ENCODE results near the gene POGLUT2. TPM values are rescaled to one million over a fixed set of nuclear protein-coding genes. Genes with fewer than 3 reads are reported as not detected.

POGLUT2 gene
- total and polyA plus RNA-seq, 10 of the 15 experiments (the other 5 are each of a cell fraction or from before 2014, with no cell fraction given), result 2.9 to 11.3 (median 7.6) TPM

- WGBS (ENCODE audit: insufficient coverage, insufficient replicate concordance, low lambda C conversion rate, missing lambda C conversion rate), result 78% methylated on average over 4 of the region's 4 CpGs
- in situ Hi-C loops (cut with MboI), result no loop called here
- Histone ChIP-seq H3K79me2 (ENCODE audit: control insufficient read depth, insufficient read depth, low read length) (peaks cover 11% of the 10 kb centered on the region), H3K27ac (ENCODE audit: control insufficient read depth, insufficient read depth) (no peak overlapping the region), H3K27me3 (replicated peaks in 1 of 2; ENCODE audit: control insufficient read depth in 2 of 2, insufficient read depth in 2 of 2, low read length in 1 of 2) (no peaks in the 10 kb centered on the region), H4K20me1 (ENCODE audit: control insufficient read depth, insufficient read depth) (no peaks in the 10 kb centered on the region), H3K36me3 (ENCODE audit: control insufficient read depth in 2 of 2, insufficient read depth in 2 of 2, low read length in 1 of 2) (no peaks in the 10 kb centered on the region), H3K4me3 (no peak overlapping the region), H3K9me3 (replicated peaks; ENCODE audit: control insufficient read depth, insufficient read depth, low read length) (no peaks in the 10 kb centered on the region), H3K4me1 (ENCODE audit: control insufficient read depth, insufficient read depth, low read length) (peaks cover 11% of the 10 kb centered on the region), H3K4me2 (ENCODE audit: control insufficient read depth, insufficient read depth) (no peak overlapping the region; the same call in 1 of the 2 replicates), H3K9ac (ENCODE audit: control insufficient read depth, insufficient read depth, low read length) (0 out of 2 replicates have a peak overlapping the region, but pooled peaks have one; percentile 17), H2AFZ (ENCODE audit: control insufficient read depth, low read depth, low read length) (peak overlapping the region; percentile 15; the same call in 1 of the 2 replicates)
- DNase-seq (ENCODE audit: low read depth, low spot score) (no peak), FAIRE-seq (no peak), ATAC-seq (no peak)
- POLR2A ChIA-PET, result interaction anchor here (1.1 kb wide), 1 partner anchor 12 kb away, joined by 3 read pairs; no protein-coding TSS in a partner anchor
- RAD21 ChIA-PET (ENCODE audit: unreplicated experiment), result interaction anchor here (0.9 to 1.9 kb wide), 3 partner anchors 45 to 178 kb away, joined by 4 to 8 read pairs (median 5); partner anchors contain the start of gene TPP2
- BruUV-seq (replicated peaks), result no TSS peak
- SMC1A ChIA-PET (ENCODE audit: uncharacterized antibody, unreplicated experiment), result interaction anchor here (0.9 to 1.5 kb wide), 7 partner anchors 9 to 112 kb away, joined by 3 to 5 read pairs (median 3); no protein-coding TSS in a partner anchor
- intact Hi-C loops (cut with micrococcal nuclease; ENCODE audit: unreplicated experiment), result loop anchor here (5.0 kb wide), 1 partner anchor 43 kb away; no protein-coding TSS in a partner anchor
- CTCF ChIA-PET, result interaction anchor here (0.7 to 3.0 kb wide), 9 partner anchors 28 to 190 kb away, joined by 3 to 9 read pairs (median 6); no protein-coding TSS in a partner anchor
- TF ChIP-seq KLF5 (IDR thresholded peaks at IDR 0.05; ENCODE audit: partially characterized antibody) (peak; percentile 28), USF2 (IDR thresholded peaks at IDR 0.05; ENCODE audit: borderline replicate concordance, low read depth, low read length) (no peak), CTCF (IDR thresholded peaks at IDR 0.05 in 2 of 3, conservative IDR thresholded peaks at IDR 0.05 in 1 of 3; ENCODE audit: control insufficient read depth in 2 of 3, extremely low read depth in 1 of 3, insufficient read depth in 1 of 3, low read depth in 3 of 3, low read length in 3 of 3) (peak in 1 of 3 experiments; percentile 7; a peak in 1 of 6 replicates), RAD21 (IDR thresholded peaks at IDR 0.05; ENCODE audit: insufficient read depth, low read depth, low read length) (peak; percentile 43), CBX3 (IDR thresholded peaks at IDR 0.05; ENCODE audit: borderline replicate concordance, low read depth) (no peak), SMAD5 (IDR thresholded peaks at IDR 0.05; ENCODE audit: low read depth) (no peak), PKNOX1 (IDR thresholded peaks at IDR 0.05) (no peak), GABPA (IDR thresholded peaks at IDR 0.05; ENCODE audit: low read depth) (no peak), TCF7 (IDR thresholded peaks at IDR 0.05; ENCODE audit: borderline replicate concordance) (no peak), NFYB (IDR thresholded peaks at IDR 0.05; ENCODE audit: insufficient read depth, low read depth, low read length) (no peak), ASH2L (IDR thresholded peaks at IDR 0.05; ENCODE audit: borderline replicate concordance, low read depth) (no peak), RFX5 (IDR thresholded peaks at IDR 0.05; ENCODE audit: low read depth, low read length) (no peak), REST (IDR thresholded peaks at IDR 0.05; ENCODE audit: low read depth, low read length) (no peak)
Measured at GRCh38 chr13:102769679-102770078, 29.1 kb downstream of the POGLUT2 start.
